IMR-90 (cell line): ENCODE measurements around the gene MLYCD. TPM values are rescaled to one million over a fixed set of nuclear protein-coding genes. Genes with fewer than 3 reads are reported as not detected.
A peak's percentile ranks its signal among the peaks of the same experiment; 100 is the strongest.

ENCODE experiments used
- ATAC-seq: fragments of 200-7000 bp; cut with Tn5 transposase; 2 replicates; pipeline ENCODE4 v1.9.1; 2020; ENCODE audit warnings: low read depth, mild to moderate bottlenecking, moderate library complexity
- BruUV-seq: library from RNA; stranded (reverse); fragments of 400-500 nt; replicated peaks from 2 replicates; lab custom pipeline; 2021; lab: Mats Ljungman, UMichigan
- CTCF ChIA-PET: fragments of 300-600 bp; formaldehyde crosslinking; extraction: SDS; loops from one replicate; lab custom pipeline; 2021; ENCODE audit warnings: antibody characterized with exemption; lab: Yijun Ruan, JAX
- POLR2A ChIA-PET: fragments of 300-600 bp; sonication (Branson Sonifier 250); formaldehyde crosslinking; loops from one replicate; lab custom pipeline; 2022; ENCODE audit warnings: antibody characterized with exemption; ENCODE audit not compliant: unreplicated experiment; lab: Charles Lee
- DNase-seq: peaks from one replicate; pipeline ENCODE4 v3.0.0; 2013
- H2AFZ ChIP-seq: replicated peaks from 2 replicates; pipeline ENCODE3; 2013; ENCODE audit warnings: low read length, mild to moderate bottlenecking; ENCODE audit not compliant: poor library complexity
- H2AK5ac ChIP-seq: 2 replicates; pipeline ENCODE4 v1.6.1; 2013; ENCODE audit warnings: low read depth, low read length, inconsistent platforms
- H2AK9ac ChIP-seq: replicated peaks from 2 replicates; pipeline ENCODE3; 2013; ENCODE audit warnings: mild to moderate bottlenecking, low read depth, low read length, moderate library complexity; ENCODE audit not compliant: poor library complexity
- H2BK120ac ChIP-seq: 2 replicates; pipeline ENCODE4 v1.6.1; 2013; ENCODE audit warnings: low read depth, low read length, inconsistent platforms
- H2BK15ac ChIP-seq: 3 replicates; pipeline ENCODE4 v1.6.1; 2013; ENCODE audit warnings: low read depth, low read length, inconsistent platforms
- H2BK20ac ChIP-seq: 2 replicates; pipeline ENCODE4 v1.6.1; 2013; ENCODE audit warnings: low read depth, mild to moderate bottlenecking, inconsistent platforms, low read length, moderate library complexity
- H2BK5ac ChIP-seq: 2 replicates; pipeline ENCODE4 v1.6.1; 2013; ENCODE audit warnings: mild to moderate bottlenecking, low read depth, low read length, inconsistent platforms; ENCODE audit not compliant: poor library complexity, severe bottlenecking
- H3K14ac ChIP-seq: replicated peaks from 2 replicates; pipeline ENCODE4 v1.6.1; 2013; ENCODE audit warnings: low read depth, low read length, inconsistent platforms
- H3K18ac ChIP-seq: 2 replicates; pipeline ENCODE4 v1.6.1; 2013; ENCODE audit warnings: low read depth, low read length, control low read depth
- H3K23ac ChIP-seq: 2 replicates; pipeline ENCODE4 v1.6.1; 2013; ENCODE audit warnings: low read depth, low read length, inconsistent platforms
- H3K27ac ChIP-seq: 2 replicates; pipeline ENCODE4 v1.5.1; 2013; ENCODE audit warnings: mild to moderate bottlenecking, control low read depth, low read length; ENCODE audit not compliant: insufficient read depth
- H3K27me3 ChIP-seq: 2 replicates; pipeline ENCODE4 v1.6.1; 2013; ENCODE audit warnings: low read length; ENCODE audit not compliant: control insufficient read depth, insufficient read depth
- H3K36me3 ChIP-seq: 2 replicates; pipeline ENCODE4 v1.6.1; 2013; ENCODE audit warnings: low read length, mixed read lengths; ENCODE audit not compliant: control insufficient read depth, insufficient read depth
- H3K4ac ChIP-seq: 2 replicates; pipeline ENCODE4 v1.6.1; 2013; ENCODE audit warnings: low read depth, low read length, inconsistent platforms
- H3K4me1 ChIP-seq: 2 replicates; pipeline ENCODE4 v1.6.1; 2013; ENCODE audit warnings: low read length, mixed read lengths; ENCODE audit not compliant: control insufficient read depth, insufficient read depth
- H3K4me2 ChIP-seq: 2 replicates; pipeline ENCODE4 v1.6.1; 2013; ENCODE audit warnings: low read depth, mild to moderate bottlenecking, control low read depth, low read length, moderate library complexity
- H3K4me3 ChIP-seq: 2 replicates; pipeline ENCODE4 v1.5.1; 2013; ENCODE audit warnings: low read depth, mild to moderate bottlenecking, control low read depth, low read length, moderate library complexity; ENCODE audit not compliant: insufficient read depth
- H3K56ac ChIP-seq: 2 replicates; pipeline ENCODE4 v1.6.1; 2013; ENCODE audit warnings: low read length, inconsistent platforms; ENCODE audit not compliant: insufficient read depth; ENCODE audit errors: extremely low read depth
- H3K79me1 ChIP-seq, 2 experiments: 2 replicates each; pipeline ENCODE4 v1.6.1; 2013; ENCODE audit warnings: low read length in 2 of 2, inconsistent platforms in 1 of 2, low read depth in 1 of 2
- H3K9ac ChIP-seq: 2 replicates; pipeline ENCODE4 v1.6.1; 2013; ENCODE audit warnings: low read depth, low read length, control low read depth
- H3K9me1 ChIP-seq: 2 replicates; pipeline ENCODE4 v1.6.1; 2013; ENCODE audit warnings: low read length, inconsistent platforms; ENCODE audit not compliant: insufficient read depth
- H3K9me3 ChIP-seq: 2 replicates; pipeline ENCODE4 v1.6.1; 2013; ENCODE audit warnings: low read length; ENCODE audit not compliant: control insufficient read depth, insufficient read depth
- H4K20me1 ChIP-seq: 2 replicates; pipeline ENCODE4 v1.6.1; 2013; ENCODE audit warnings: low read length, inconsistent platforms; ENCODE audit not compliant: insufficient read depth
- H4K5ac ChIP-seq: 2 replicates; pipeline ENCODE4 v1.6.1; 2013; ENCODE audit warnings: mild to moderate bottlenecking, low read depth, low read length, control low read depth
- H4K8ac ChIP-seq, 2 experiments: 2 replicates each; pipeline ENCODE4 v1.6.1; 2013; ENCODE audit warnings: low read depth in 2 of 2, low read length in 2 of 2, control low read depth in 1 of 2, inconsistent platforms in 1 of 2
- H4K91ac ChIP-seq: 2 replicates; pipeline ENCODE4 v1.6.1; 2013; ENCODE audit warnings: low read depth, low read length, inconsistent platforms; ENCODE audit not compliant: insufficient read depth
- MXI1 ChIP-seq: IDR thresholded peaks from 2 replicates; pipeline ENCODE4 v1.6.1; 2012; ENCODE audit warnings: low read depth, mild to moderate bottlenecking, low read length, moderate library complexity, borderline replicate concordance
- NFE2L2 ChIP-seq: fragments of 150-350 bp; IDR thresholded peaks from 2 replicates; pipeline ENCODE4 v1.6.1; 2016; ENCODE audit warnings: low read depth, mild to moderate bottlenecking, low read length
- POLR2A ChIP-seq: IDR thresholded peaks from 2 replicates; pipeline ENCODE4 v1.6.1; 2012; ENCODE audit warnings: mild to moderate bottlenecking, low read depth, low read length
- WGBS, 2 experiments: methylation state at CpG; one replicate each; pipeline versions ENCODE4 v1.1.5 to v1.1.7; 2013; ENCODE audit warnings: missing lambda C conversion rate in 2 of 2; ENCODE audit not compliant: insufficient read length in 1 of 2; ENCODE audit errors: extremely low coverage in 2 of 2; 5-methylcytosine and 5-hydroxymethylcytosine counted together
- dilution Hi-C: fragments of 300-500 bp; cut with HindIII; formaldehyde crosslinking; loops from one replicate; pipeline ENCODE4 v1.14.3; 2018; ENCODE audit warnings: low sequenced_read_pairs; ENCODE audit not compliant: unreplicated experiment
- in situ Hi-C: fragments of 300-500 bp; cut with MboI; formaldehyde crosslinking; loops from 3 replicates; pipeline ENCODE4 v1.14.3; 2019; ENCODE audit warnings: low sequenced_read_pairs, inconsistent platforms, mixed read lengths
- intact Hi-C: fragments of 100-400 bp; cut with micrococcal nuclease; formaldehyde crosslinking; loops from 2 replicates; pipeline ENCODE4 v1.10.0; 2022
- polyA plus RNA-seq, 3 experiments: library from polyadenylated mRNA; depleted of rRNA; stranded (reverse); fragments of >200 nt; gene quantifications; 2 replicates each; pipeline ENCODE4 v1.2.3, GENCODE V29; 2012; ENCODE audit warnings: low replicate concordance in 1 of 3
- total RNA-seq: library from RNA; depleted of rRNA; stranded (reverse); fragments of >200 nt; gene quantifications from 2 replicates; pipeline ENCODE4 v1.2.3, GENCODE V29; 2012
- TF ChIP-seq, protein P1 (sequence below): fragments of 150-350 bp; IDR thresholded peaks from 2 replicates; pipeline ENCODE4 v1.6.1; 2016; ENCODE audit warnings: low read depth, mild to moderate bottlenecking, low read length, moderate library complexity, borderline replicate concordance

Gene MLYCD
- total and polyA plus RNA-seq, 2 of the 4 experiments (the other 2 are of a cell fraction), result 1.9 to 2.7 TPM

GRCh38 chr16:83937267-83937666 is 38.4 kb downstream of the MLYCD start:
- DNase-seq, result no peak
- BruUV-seq, result no TSS peak
- Histone ChIP-seq H2BK120ac (no peak overlapping the region), H3K9ac (no peak overlapping the region), H4K5ac (no peak overlapping the region), H2BK20ac (no peak overlapping the region), H3K14ac (no peak overlapping the region), H4K91ac (no peak overlapping the region), H3K4ac (no peak overlapping the region), H3K4me2 (no peak overlapping the region), H3K56ac (no peak overlapping the region), H2AFZ (peak overlapping the region; percentile 17), H2AK9ac (no peak overlapping the region), H3K4me1 (peaks cover 6% of the 10 kb centered on the region), H4K8ac (no peak overlapping the region), H2BK5ac (no peak overlapping the region), H2AK5ac (no peak overlapping the region), H3K27me3 (no peaks in the 10 kb centered on the region; the same call in 1 of the 2 replicates), H3K27ac (no peak overlapping the region), H3K18ac (no peak overlapping the region), H4K20me1 (no peaks in the 10 kb centered on the region), H3K9me3 (no peaks in the 10 kb centered on the region), H2BK15ac (no peak overlapping the region), H3K9me1 (no peaks in the 10 kb centered on the region; the same call in 1 of the 2 replicates), H3K23ac (no peak overlapping the region), H3K79me1 (no peaks in the 10 kb centered on the region), H3K4me3 (no peak overlapping the region), H3K36me3 (no peaks in the 10 kb centered on the region)
- CTCF ChIA-PET, result interaction anchor here (0.6 kb wide), 1 partner anchor 369 kb away, joined by 3 read pairs; no protein-coding TSS in a partner anchor
- WGBS, 2 experiments, result no CpG with 5 or more reads among the region's 2 CpGs
- ATAC-seq, result no peak
- POLR2A ChIA-PET, result interaction anchor here (1.5 kb wide), 1 partner anchor 9 kb away, joined by 3 read pairs; no protein-coding TSS in a partner anchor
- intact Hi-C loops, result no loop called here
- in situ Hi-C loops, result no loop called here
- TF ChIP-seq POLR2A, result no peak
- TF ChIP-seq, protein P1, sequence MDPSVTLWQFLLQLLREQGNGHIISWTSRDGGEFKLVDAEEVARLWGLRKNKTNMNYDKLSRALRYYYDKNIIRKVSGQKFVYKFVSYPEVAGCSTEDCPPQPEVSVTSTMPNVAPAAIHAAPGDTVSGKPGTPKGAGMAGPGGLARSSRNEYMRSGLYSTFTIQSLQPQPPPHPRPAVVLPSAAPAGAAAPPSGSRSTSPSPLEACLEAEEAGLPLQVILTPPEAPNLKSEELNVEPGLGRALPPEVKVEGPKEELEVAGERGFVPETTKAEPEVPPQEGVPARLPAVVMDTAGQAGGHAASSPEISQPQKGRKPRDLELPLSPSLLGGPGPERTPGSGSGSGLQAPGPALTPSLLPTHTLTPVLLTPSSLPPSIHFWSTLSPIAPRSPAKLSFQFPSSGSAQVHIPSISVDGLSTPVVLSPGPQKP, result no peak
- no peak for TF ChIP-seq NFE2L2
- TF ChIP-seq MXI1, result no peak
- dilution Hi-C loops, result no loop called here
